GM12878 (cell line): Measurements from ENCODE around the gene SOX11. TPM values are rescaled to one million over a fixed set of nuclear protein-coding genes. Genes with fewer than 3 reads are reported as not detected.

Experiments used
- EED ChIP-seq: sonication (generic); IDR thresholded peaks from 2 replicates; pipeline ENCODE4 v1.6.1; 2016; ENCODE audit warnings: antibody characterized with exemption, low read depth
- FOS ChIP-seq: IDR thresholded peaks from 3 replicates; pipeline ENCODE4 v1.6.1; 2011; ENCODE audit warnings: borderline replicate concordance; ENCODE audit not compliant: insufficient read length; ENCODE audit errors: extremely low read depth
- MXI1 ChIP-seq: fragments of 150-350 bp; IDR thresholded peaks from 2 replicates; pipeline ENCODE4 v1.6.1; 2011; ENCODE audit warnings: low read depth, mild to moderate bottlenecking, inconsistent platforms, low read length, improper control_type of control experiment
- NFYB ChIP-seq: IDR thresholded peaks from 2 replicates; pipeline ENCODE4 v1.6.1; 2011; ENCODE audit warnings: low read depth, mild to moderate bottlenecking, low read length, improper control_type of control experiment, moderate library complexity; ENCODE audit not compliant: insufficient read depth
- ZBTB11 ChIP-seq: fragments of 450-650 bp; formaldehyde crosslinking; IDR thresholded peaks from 2 replicates; pipeline ENCODE4 v1.5.0; 2022; ENCODE audit warnings: mild to moderate bottlenecking, missing genetic modification characterization
- polyA plus RNA-seq, 11 experiments: library from polyadenylated mRNA; depleted of rRNA in 4 of 11; unstranded in 6 of 11; stranded (reverse) in 5 of 11; fragments of >200 nt; fragmentation: Nextera tagmentation in 4 of 11; fragmentation: Illumina TruSeq in 1 of 11; extraction: Ambion mirVana in 4 of 11; extraction: Trizol in 1 of 11; gene quantifications; 1 replicate in 1 of 11; 2 replicates in 10 of 11; pipeline versions ENCODE4 v1.2.1 to v1.2.3, GENCODE V29; 2011 to 2016; ENCODE audit warnings: inconsistent platforms in 2 of 11, missing spikeins in 2 of 11, low read depth in 1 of 11
- total RNA-seq, 4 experiments: library from RNA; depleted of rRNA in 3 of 4; stranded (reverse); fragments of >200 nt in 3 of 4; fragmentation: Illumina TruSeq in 1 of 4; extraction: Trizol in 1 of 4; gene quantifications; 2 replicates each; pipeline versions ENCODE4 v1.2.1 to v1.2.3, GENCODE V29; 2013 to 2021
- TF ChIP-seq, protein P1 (sequence below): fragments of 450-650 bp; IDR thresholded peaks from 2 replicates; pipeline ENCODE4 v1.6.1; 2017; ENCODE audit warnings: mild to moderate bottlenecking, moderate library complexity

The SOX11 gene
- total and polyA plus RNA-seq, 10 of the 15 experiments (the other 5 are each of a cell fraction or from before 2014, with no cell fraction given) = 0.03 to 0.04 (median 0.03) TPM; not detected in 7

DNA sequence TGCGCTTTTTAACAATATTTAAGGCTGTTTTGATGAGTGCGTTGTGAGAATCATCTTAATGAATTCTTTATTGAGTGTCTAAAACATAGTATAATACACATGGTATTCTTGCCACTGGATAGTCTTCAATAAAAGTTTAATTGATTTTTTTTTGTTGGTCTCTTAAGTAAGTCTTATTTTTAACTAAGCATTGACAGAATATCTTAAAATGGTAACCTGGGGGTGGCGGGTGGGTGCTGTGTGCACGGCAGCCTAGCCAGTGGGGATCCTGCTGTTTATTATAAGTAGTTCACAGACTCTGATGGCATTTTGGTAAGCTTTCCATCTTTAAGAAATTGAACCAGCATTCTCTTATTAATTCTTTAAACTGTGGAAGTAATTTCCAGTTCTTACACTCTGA is 6.0 kb downstream of the SOX11 start (continued):
- TF ChIP-seq ZBTB11 (CRISPR knock-in tag) (no peak), FOS (no peak), MXI1 (no peak), NFYB (no peak), EED (no peak)
- TF ChIP-seq, protein P1, sequence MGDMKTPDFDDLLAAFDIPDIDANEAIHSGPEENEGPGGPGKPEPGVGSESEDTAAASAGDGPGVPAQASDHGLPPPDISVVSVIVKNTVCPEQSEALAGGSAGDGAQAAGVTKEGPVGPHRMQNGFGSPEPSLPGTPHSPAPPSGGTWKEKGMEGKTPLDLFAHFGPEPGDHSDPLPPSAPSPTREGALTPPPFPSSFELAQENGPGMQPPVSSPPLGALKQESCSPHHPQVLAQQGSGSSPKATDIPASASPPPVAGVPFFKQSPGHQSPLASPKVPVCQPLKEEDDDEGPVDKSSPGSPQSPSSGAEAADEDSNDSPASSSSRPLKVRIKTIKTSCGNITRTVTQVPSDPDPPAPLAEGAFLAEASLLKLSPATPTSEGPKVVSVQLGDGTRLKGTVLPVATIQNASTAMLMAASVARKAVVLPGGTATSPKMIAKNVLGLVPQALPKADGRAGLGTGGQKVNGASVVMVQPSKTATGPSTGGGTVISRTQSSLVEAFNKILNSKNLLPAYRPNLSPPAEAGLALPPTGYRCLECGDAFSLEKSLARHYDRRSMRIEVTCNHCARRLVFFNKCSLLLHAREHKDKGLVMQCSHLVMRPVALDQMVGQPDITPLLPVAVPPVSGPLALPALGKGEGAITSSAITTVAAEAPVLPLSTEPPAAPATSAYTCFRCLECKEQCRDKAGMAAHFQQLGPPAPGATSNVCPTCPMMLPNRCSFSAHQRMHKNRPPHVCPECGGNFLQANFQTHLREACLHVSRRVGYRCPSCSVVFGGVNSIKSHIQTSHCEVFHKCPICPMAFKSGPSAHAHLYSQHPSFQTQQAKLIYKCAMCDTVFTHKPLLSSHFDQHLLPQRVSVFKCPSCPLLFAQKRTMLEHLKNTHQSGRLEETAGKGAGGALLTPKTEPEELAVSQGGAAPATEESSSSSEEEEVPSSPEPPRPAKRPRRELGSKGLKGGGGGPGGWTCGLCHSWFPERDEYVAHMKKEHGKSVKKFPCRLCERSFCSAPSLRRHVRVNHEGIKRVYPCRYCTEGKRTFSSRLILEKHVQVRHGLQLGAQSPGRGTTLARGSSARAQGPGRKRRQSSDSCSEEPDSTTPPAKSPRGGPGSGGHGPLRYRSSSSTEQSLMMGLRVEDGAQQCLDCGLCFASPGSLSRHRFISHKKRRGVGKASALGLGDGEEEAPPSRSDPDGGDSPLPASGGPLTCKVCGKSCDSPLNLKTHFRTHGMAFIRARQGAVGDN = no peak
